Right ventricle myocardium inferior (tissue), 1 donor: ENCODE results near the gene KRT6B. TPM values are rescaled to one million over a fixed set of nuclear protein-coding genes. Genes with fewer than 3 reads are reported as not detected.

Experiments used
- ATAC-seq: fragments of 200-7000 bp; cut with Tn5 transposase; one replicate; pipeline ENCODE4 v1.9.1; 2020; ENCODE audit warnings: mild to moderate bottlenecking, moderate library complexity
- DNase-seq: peaks from one replicate; pipeline ENCODE4 v3.0.0; 2021; ENCODE audit errors: missing footprints
- intact Hi-C: fragments of 100-400 bp; cut with DNase I; formaldehyde crosslinking; loops from one replicate; pipeline ENCODE4 v1.11.0; 2022
- total RNA-seq: library from RNA; stranded (reverse); fragmentation: NEBNext Ultra II Directional; extraction: Animal tissue kit (Norgen Biotek cat#: 25700); gene quantifications from one replicate; pipeline ENCODE4 v1.2.1, GENCODE V29; 2021
- donor health status: DM: no; HTN: yes; CAD: no; lungs with severe emphysema.

The KRT6B gene
- total RNA-seq, 1 donor from 2014 or later, result not detected

DNA sequence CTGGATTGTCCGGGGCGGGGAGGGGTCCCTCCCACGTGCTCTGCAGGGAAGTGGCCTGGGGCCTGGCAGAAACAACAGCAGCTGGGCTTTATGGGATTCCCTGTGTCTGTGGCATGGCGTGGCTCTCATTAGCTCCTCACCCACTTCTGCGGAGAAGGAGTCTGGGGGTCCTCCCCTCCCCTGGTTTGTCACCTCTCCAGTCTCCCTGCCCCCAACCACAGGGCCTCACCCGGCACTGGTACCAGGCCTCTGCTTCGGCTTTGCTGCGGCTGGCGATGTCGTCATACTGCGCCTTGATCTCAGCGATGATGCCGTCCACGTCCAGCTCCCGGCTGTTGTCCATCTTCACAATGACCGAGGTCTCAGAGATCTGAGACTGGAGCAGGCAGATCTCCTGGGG is 52.2 kb downstream of the KRT6B start:
- intact Hi-C loops, result no loop called here
- no peak for ATAC-seq
- DNase-seq, result no peak

DNA sequence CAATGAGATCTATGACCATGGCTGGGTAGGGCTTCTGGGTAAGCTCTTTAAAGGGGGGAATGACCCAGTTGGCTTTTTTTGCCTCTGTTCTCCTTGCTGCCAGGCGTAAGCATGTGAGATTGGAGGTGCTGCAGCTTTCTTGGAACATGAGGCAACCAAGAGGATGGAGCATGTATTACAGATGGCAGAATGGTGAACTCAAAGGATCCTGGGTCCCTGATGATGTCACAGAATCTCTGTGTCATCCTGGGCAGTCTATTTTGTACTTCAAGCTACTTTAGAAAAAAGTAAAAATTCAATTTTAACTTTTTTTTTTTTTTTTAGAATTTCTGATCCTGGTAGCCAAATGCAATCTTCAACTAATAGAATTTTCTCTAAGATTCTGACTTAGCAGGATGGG is 53.8 kb downstream of the KRT6B start:
- DNase-seq (no peak), ATAC-seq (no peak)
- intact Hi-C loops, result no loop called here

DNA sequence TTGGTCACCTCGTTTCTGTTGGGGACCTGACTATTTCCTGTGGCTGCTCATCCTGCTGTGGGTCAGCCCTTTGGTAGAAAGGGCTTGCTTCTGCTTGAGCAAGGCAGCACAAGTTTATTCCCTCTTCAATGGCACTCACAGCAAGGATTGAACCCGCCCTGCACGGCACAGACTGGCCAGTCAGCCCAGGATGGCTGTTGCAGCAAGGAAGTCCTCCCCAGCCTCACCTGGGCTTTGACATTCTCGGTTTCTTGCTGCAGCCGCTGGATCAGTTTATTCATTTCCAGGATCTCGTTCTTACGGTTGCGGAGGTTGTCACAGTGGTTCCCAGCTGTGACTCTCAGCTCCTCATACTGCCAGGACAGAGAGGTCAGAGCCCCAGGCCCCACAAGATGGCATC is 55.3 kb downstream of the KRT6B start:
- intact Hi-C loops, result no loop called here

More for the DNA sequence above, 55.3 kb downstream of the KRT6B start:
- no peak for DNase-seq
- ATAC-seq, result no peak

Other genes with a start within 250 kb of the KRT6B start
- gene KRT7, start 218.9 kb downstream of the KRT6B start, total RNA-seq, result not detected
- not detected for gene KRT86, start 177.5 kb downstream of the KRT6B start, total RNA-seq
- not detected for gene KRT81, start 160.6 kb downstream of the KRT6B start, total RNA-seq
- not detected for gene KRT83, start 130.7 kb downstream of the KRT6B start, total RNA-seq
- gene KRT85, start 84.7 kb downstream of the KRT6B start, total RNA-seq, result not detected
- gene KRT84, start 66.5 kb downstream of the KRT6B start, total RNA-seq, result not detected
- gene KRT82, start 45.8 kb downstream of the KRT6B start, total RNA-seq, result not detected
- not detected for gene KRT75, start 17.8 kb downstream of the KRT6B start, total RNA-seq
- gene KRT6C, start 21.7 kb upstream of the KRT6B start, total RNA-seq, result not detected
- gene KRT6A, start 41.1 kb upstream of the KRT6B start, total RNA-seq, result 0.16 TPM
- 0.16 TPM for gene KRT5, start 68.2 kb upstream of the KRT6B start, total RNA-seq
- gene KRT71, start 101.0 kb upstream of the KRT6B start, total RNA-seq, result not detected
- not detected for gene KRT74, start 121.7 kb upstream of the KRT6B start, total RNA-seq
- not detected for gene KRT72, start 149.3 kb upstream of the KRT6B start, total RNA-seq
- gene KRT73, start 166.4 kb upstream of the KRT6B start, total RNA-seq, result not detected
- not detected for gene KRT2, start 200.1 kb upstream of the KRT6B start, total RNA-seq
- gene KRT1, start 228.3 kb upstream of the KRT6B start, total RNA-seq, result not detected